ENCODE results near the gene TMPRSS13. TPM values are rescaled to one million over a fixed set of nuclear protein-coding genes. Genes with fewer than 3 reads are reported as not detected.

TMPRSS13 gene
- total and polyA plus RNA-seq, 2 experiments from 2014 or later = not detected

- no peak overlapping the region for H3K27ac ChIP-seq
- in situ Hi-C loops (cut with MboI) = no loop called here
Observed at GRCh38 chr11:117888139-117888566, 41.0 kb downstream of the TMPRSS13 start.

GRCh38 chr11:117887431-117888138 is 41.6 kb downstream of the TMPRSS13 start:
- Histone ChIP-seq H3K4me2 (ENCODE audit: unreplicated experiment) (no peak overlapping the region), H3K27ac (no peak overlapping the region), H3K36me3 (ENCODE audit: low read depth) (no peaks in the 10 kb centered on the region), H4K20me1 (ENCODE audit: insufficient read depth) (no peaks in the 10 kb centered on the region), H3K9me3 (ENCODE audit: low read depth) (no peaks in the 10 kb centered on the region), H2AFZ (no peak overlapping the region), H3K9ac (no peak overlapping the region), H3K79me2 (ENCODE audit: insufficient read depth) (no peaks in the 10 kb centered on the region), H3F3A (ENCODE audit: insufficient read depth) (no peaks in the 10 kb centered on the region), H3K4me1 (ENCODE audit: insufficient read depth) (no peaks in the 10 kb centered on the region), H3K27me3 (replicated peaks; ENCODE audit: insufficient read depth) (peaks cover 13% of the 10 kb centered on the region; the same call in 1 of the 2 replicates), H3K9me2 (ENCODE audit: insufficient read depth) (no peaks in the 10 kb centered on the region), H3K4me3 (no peak overlapping the region)
- TF ChIP-seq EZH2phosphoT487 (IDR thresholded peaks at IDR 0.05; ENCODE audit: insufficient read depth, low read depth) (no peak), EZH2 (IDR thresholded peaks at IDR 0.05; ENCODE audit: insufficient read depth, poor library complexity, severe bottlenecking) (no peak)
- WGBS, 2 experiments (ENCODE audit: low coverage in 1 of 2, low lambda C conversion rate in 2 of 2, missing lambda C conversion rate in 2 of 2) = 32 to 33% methylated on average over 9 of the region's 9 CpGs
- DNase-seq = no peak
- in situ Hi-C loops (cut with MboI) = no loop called here

More at GRCh38 chr11:117888139-117888566, 41.0 kb downstream of the TMPRSS13 start:
- Histone ChIP-seq H3K4me1 (ENCODE audit: insufficient read depth) (no peaks in the 10 kb centered on the region), H3K4me2 (ENCODE audit: unreplicated experiment) (no peak overlapping the region), H3K79me2 (ENCODE audit: insufficient read depth) (no peaks in the 10 kb centered on the region), H2AFZ (no peak overlapping the region), H3K36me3 (ENCODE audit: low read depth) (no peaks in the 10 kb centered on the region), H3F3A (ENCODE audit: insufficient read depth) (no peaks in the 10 kb centered on the region), H3K4me3 (no peak overlapping the region), H3K9me3 (ENCODE audit: low read depth) (no peaks in the 10 kb centered on the region), H3K9ac (no peak overlapping the region), H3K27me3 (replicated peaks; ENCODE audit: insufficient read depth) (peaks cover 7% of the 10 kb centered on the region; the same call in 1 of the 2 replicates), H3K9me2 (ENCODE audit: insufficient read depth) (no peaks in the 10 kb centered on the region), H4K20me1 (ENCODE audit: insufficient read depth) (no peaks in the 10 kb centered on the region)
- 62 to 69% methylated on average over 8 of the region's 8 CpGs for WGBS, 2 experiments (ENCODE audit: low coverage in 1 of 2, low lambda C conversion rate in 2 of 2, missing lambda C conversion rate in 2 of 2)
- no peak for DNase-seq
- TF ChIP-seq EZH2 (IDR thresholded peaks at IDR 0.05; ENCODE audit: insufficient read depth, poor library complexity, severe bottlenecking) (no peak), EZH2phosphoT487 (IDR thresholded peaks at IDR 0.05; ENCODE audit: insufficient read depth, low read depth) (no peak)

- no peak overlapping the region for H3K9ac ChIP-seq
- H3K36me3 ChIP-seq (ENCODE audit: low read depth) = no peaks in the 10 kb centered on the region
- no peak for DNase-seq
- no peaks in the 10 kb centered on the region for H3K79me2 ChIP-seq (ENCODE audit: insufficient read depth)
- no peaks in the 10 kb centered on the region for H3F3A ChIP-seq (ENCODE audit: insufficient read depth)
- no peak overlapping the region for H3K27ac ChIP-seq
- peaks cover 25% of the 10 kb centered on the region for H3K27me3 ChIP-seq (replicated peaks; ENCODE audit: insufficient read depth)
- no peak overlapping the region for H2AFZ ChIP-seq
- H3K4me2 ChIP-seq (ENCODE audit: unreplicated experiment) = no peak overlapping the region
- TF ChIP-seq EZH2 (IDR thresholded peaks at IDR 0.05; ENCODE audit: insufficient read depth, poor library complexity, severe bottlenecking) (no peak), EZH2phosphoT487 (IDR thresholded peaks at IDR 0.05; ENCODE audit: insufficient read depth, low read depth) (no peak)
- H3K4me1 ChIP-seq (ENCODE audit: insufficient read depth) = no peaks in the 10 kb centered on the region
- no peaks in the 10 kb centered on the region for H3K9me2 ChIP-seq (ENCODE audit: insufficient read depth)
- in situ Hi-C loops (cut with MboI) = no loop called here
- 21 to 25% methylated on average over 10 to 11 of the region's 11 CpGs for WGBS, 2 experiments (ENCODE audit: low coverage in 1 of 2, low lambda C conversion rate in 2 of 2, missing lambda C conversion rate in 2 of 2)
- H3K4me3 ChIP-seq = no peak overlapping the region
- H3K9me3 ChIP-seq (ENCODE audit: low read depth) = no peaks in the 10 kb centered on the region
- no peaks in the 10 kb centered on the region for H4K20me1 ChIP-seq (ENCODE audit: insufficient read depth)
Observed at GRCh38 chr11:117885777-117886176, 43.4 kb downstream of the TMPRSS13 start.

- no peaks in the 10 kb centered on the region for H3K4me1 ChIP-seq (ENCODE audit: insufficient read depth)
- no peaks in the 10 kb centered on the region for H3K9me3 ChIP-seq (ENCODE audit: low read depth)
- H3K9ac ChIP-seq = no peak overlapping the region
- H3K27ac ChIP-seq = no peak overlapping the region
- H3K27me3 ChIP-seq (replicated peaks; ENCODE audit: insufficient read depth) = peaks cover 27% of the 10 kb centered on the region
- no peak overlapping the region for H3K4me3 ChIP-seq
- in situ Hi-C loops (cut with MboI) = no loop called here
- H2AFZ ChIP-seq = no peak overlapping the region
- 31 to 36% methylated on average over 7 of the region's 7 CpGs for WGBS, 2 experiments (ENCODE audit: low coverage in 1 of 2, low lambda C conversion rate in 2 of 2, missing lambda C conversion rate in 2 of 2)
- no peaks in the 10 kb centered on the region for H4K20me1 ChIP-seq (ENCODE audit: insufficient read depth)
- H3K79me2 ChIP-seq (ENCODE audit: insufficient read depth) = no peaks in the 10 kb centered on the region
- H3F3A ChIP-seq (ENCODE audit: insufficient read depth) = no peaks in the 10 kb centered on the region
- DNase-seq = peak; percentile 26
- H3K4me2 ChIP-seq (ENCODE audit: unreplicated experiment) = no peak overlapping the region
- no peaks in the 10 kb centered on the region for H3K9me2 ChIP-seq (ENCODE audit: insufficient read depth)
- H3K36me3 ChIP-seq (ENCODE audit: low read depth) = no peaks in the 10 kb centered on the region
- TF ChIP-seq EZH2phosphoT487 (IDR thresholded peaks at IDR 0.05; ENCODE audit: insufficient read depth, low read depth) = no peak
- TF ChIP-seq EZH2 (IDR thresholded peaks at IDR 0.05; ENCODE audit: insufficient read depth, poor library complexity, severe bottlenecking) = no peak
Observed at GRCh38 chr11:117884994-117885393, 44.2 kb downstream of the TMPRSS13 start.
